Measurements from ENCODE around the gene PDE9A. TPM values are rescaled to one million over a fixed set of nuclear protein-coding genes. Genes with fewer than 3 reads are reported as not detected.

PDE9A gene
- polyA plus RNA-seq, 1 experiment = 0.14 TPM

GRCh38 chr21:42699196-42699595 is 45.8 kb downstream of the PDE9A start:
- H3K27me3 ChIP-seq (ENCODE audit: control insufficient read depth, insufficient read depth, low read length) = peaks cover 6% of the 10 kb centered on the region
- no peak overlapping the region for H3K27ac ChIP-seq (ENCODE audit: low read depth, low read length)
- POLR2A ChIA-PET = no interaction called here
- no peak for DNase-seq (ENCODE audit: low read depth, low spot score)
- no peak for TF ChIP-seq CTCF (IDR thresholded peaks at IDR 0.05; ENCODE audit: low read depth, low read length)
- no peak overlapping the region for H3K4me3 ChIP-seq (ENCODE audit: low read depth, low read length)
- CTCF ChIA-PET = interaction anchor here (0.6 kb wide), 1 partner anchor 280 kb away, joined by 3 read pairs; no protein-coding TSS in a partner anchor
- peaks cover 9% of the 10 kb centered on the region for H3K9me3 ChIP-seq (ENCODE audit: control insufficient read depth, insufficient read depth, low read length)

GRCh38 chr21:42701706-42702456 is 48.5 kb downstream of the PDE9A start:
- H3K9me3 ChIP-seq (ENCODE audit: control insufficient read depth, insufficient read depth, low read length) = no peaks in the 10 kb centered on the region; the same call in 1 of the 2 replicates
- H3K27ac ChIP-seq (ENCODE audit: low read depth, low read length) = no peak overlapping the region
- H3K27me3 ChIP-seq (ENCODE audit: control insufficient read depth, insufficient read depth, low read length) = peaks cover 8% of the 10 kb centered on the region
- POLR2A ChIA-PET = no interaction called here
- TF ChIP-seq CTCF (IDR thresholded peaks at IDR 0.05; ENCODE audit: low read depth, low read length) = no peak
- H3K4me3 ChIP-seq (ENCODE audit: low read depth, low read length) = no peak overlapping the region
- no peak for DNase-seq (ENCODE audit: low read depth, low spot score)
- CTCF ChIA-PET = no interaction called here

GRCh38 chr21:42702720-42703119 is 49.3 kb downstream of the PDE9A start:
- DNase-seq (ENCODE audit: low read depth, low spot score) = no peak
- no peak for TF ChIP-seq CTCF (IDR thresholded peaks at IDR 0.05; ENCODE audit: low read depth, low read length)
- no peak overlapping the region for H3K4me3 ChIP-seq (ENCODE audit: low read depth, low read length)
- no peak overlapping the region for H3K27ac ChIP-seq (ENCODE audit: low read depth, low read length)
- H3K27me3 ChIP-seq (ENCODE audit: control insufficient read depth, insufficient read depth, low read length) = peaks cover 8% of the 10 kb centered on the region
- ChIA-PET CTCF (no interaction called here), POLR2A (no interaction called here)
- H3K9me3 ChIP-seq (ENCODE audit: control insufficient read depth, insufficient read depth, low read length) = no peaks in the 10 kb centered on the region; the same call in 1 of the 2 replicates

GRCh38 chr21:42703136-42703908 is 49.9 kb downstream of the PDE9A start:
- Histone ChIP-seq H3K27ac (ENCODE audit: low read depth, low read length) (no peak overlapping the region), H3K27me3 (ENCODE audit: control insufficient read depth, insufficient read depth, low read length) (peaks cover 8% of the 10 kb centered on the region), H3K4me3 (ENCODE audit: low read depth, low read length) (no peak overlapping the region), H3K9me3 (ENCODE audit: control insufficient read depth, insufficient read depth, low read length) (no peaks in the 10 kb centered on the region; the same call in 1 of the 2 replicates)
- DNase-seq (ENCODE audit: low read depth, low spot score) = no peak
- POLR2A ChIA-PET = no interaction called here
- no peak for TF ChIP-seq CTCF (IDR thresholded peaks at IDR 0.05; ENCODE audit: low read depth, low read length)
- CTCF ChIA-PET = no interaction called here

GRCh38 chr21:42703965-42704364 is 50.5 kb downstream of the PDE9A start:
- H3K27me3 ChIP-seq (ENCODE audit: control insufficient read depth, insufficient read depth, low read length) = peaks cover 6% of the 10 kb centered on the region
- no peak for TF ChIP-seq CTCF (IDR thresholded peaks at IDR 0.05; ENCODE audit: low read depth, low read length)
- ChIA-PET POLR2A (no interaction called here), CTCF (no interaction called here)
- no peak overlapping the region for H3K4me3 ChIP-seq (ENCODE audit: low read depth, low read length)
- H3K9me3 ChIP-seq (ENCODE audit: control insufficient read depth, insufficient read depth, low read length) = no peaks in the 10 kb centered on the region; the same call in 1 of the 2 replicates
- DNase-seq (ENCODE audit: low read depth, low spot score) = no peak
- H3K27ac ChIP-seq (ENCODE audit: low read depth, low read length) = no peak overlapping the region
